ENCODE measurements around the gene CEP112.

The CEP112 gene

DNA sequence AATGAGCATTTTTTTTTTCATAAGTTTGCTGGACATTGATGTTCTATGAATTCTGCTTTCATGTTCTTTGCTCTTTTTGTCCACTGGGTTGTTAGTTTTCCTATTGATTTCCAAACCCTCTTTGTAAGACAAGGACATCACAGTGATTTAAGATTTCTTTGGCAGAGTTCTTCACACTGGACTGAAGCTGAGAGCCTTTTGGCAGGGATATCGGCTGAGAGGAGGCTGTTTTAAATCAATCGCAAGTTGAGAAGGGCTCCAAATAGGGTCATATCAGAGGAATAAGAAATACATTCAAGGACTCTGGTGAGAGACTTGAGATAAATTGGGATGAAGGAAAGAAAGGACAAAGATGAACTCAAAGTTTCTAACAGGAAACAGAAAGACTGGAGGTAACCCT is 464.7 kb downstream of the CEP112 start:
- no peak for DNase-seq (ENCODE audit: extremely low read depth, low read depth)
- TF ChIP-seq, protein P1, sequence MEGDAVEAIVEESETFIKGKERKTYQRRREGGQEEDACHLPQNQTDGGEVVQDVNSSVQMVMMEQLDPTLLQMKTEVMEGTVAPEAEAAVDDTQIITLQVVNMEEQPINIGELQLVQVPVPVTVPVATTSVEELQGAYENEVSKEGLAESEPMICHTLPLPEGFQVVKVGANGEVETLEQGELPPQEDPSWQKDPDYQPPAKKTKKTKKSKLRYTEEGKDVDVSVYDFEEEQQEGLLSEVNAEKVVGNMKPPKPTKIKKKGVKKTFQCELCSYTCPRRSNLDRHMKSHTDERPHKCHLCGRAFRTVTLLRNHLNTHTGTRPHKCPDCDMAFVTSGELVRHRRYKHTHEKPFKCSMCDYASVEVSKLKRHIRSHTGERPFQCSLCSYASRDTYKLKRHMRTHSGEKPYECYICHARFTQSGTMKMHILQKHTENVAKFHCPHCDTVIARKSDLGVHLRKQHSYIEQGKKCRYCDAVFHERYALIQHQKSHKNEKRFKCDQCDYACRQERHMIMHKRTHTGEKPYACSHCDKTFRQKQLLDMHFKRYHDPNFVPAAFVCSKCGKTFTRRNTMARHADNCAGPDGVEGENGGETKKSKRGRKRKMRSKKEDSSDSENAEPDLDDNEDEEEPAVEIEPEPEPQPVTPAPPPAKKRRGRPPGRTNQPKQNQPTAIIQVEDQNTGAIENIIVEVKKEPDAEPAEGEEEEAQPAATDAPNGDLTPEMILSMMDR (IDR thresholded peaks at IDR 0.05; ENCODE audit: low read depth, low read length, missing control alignments) = no peak

DNA sequence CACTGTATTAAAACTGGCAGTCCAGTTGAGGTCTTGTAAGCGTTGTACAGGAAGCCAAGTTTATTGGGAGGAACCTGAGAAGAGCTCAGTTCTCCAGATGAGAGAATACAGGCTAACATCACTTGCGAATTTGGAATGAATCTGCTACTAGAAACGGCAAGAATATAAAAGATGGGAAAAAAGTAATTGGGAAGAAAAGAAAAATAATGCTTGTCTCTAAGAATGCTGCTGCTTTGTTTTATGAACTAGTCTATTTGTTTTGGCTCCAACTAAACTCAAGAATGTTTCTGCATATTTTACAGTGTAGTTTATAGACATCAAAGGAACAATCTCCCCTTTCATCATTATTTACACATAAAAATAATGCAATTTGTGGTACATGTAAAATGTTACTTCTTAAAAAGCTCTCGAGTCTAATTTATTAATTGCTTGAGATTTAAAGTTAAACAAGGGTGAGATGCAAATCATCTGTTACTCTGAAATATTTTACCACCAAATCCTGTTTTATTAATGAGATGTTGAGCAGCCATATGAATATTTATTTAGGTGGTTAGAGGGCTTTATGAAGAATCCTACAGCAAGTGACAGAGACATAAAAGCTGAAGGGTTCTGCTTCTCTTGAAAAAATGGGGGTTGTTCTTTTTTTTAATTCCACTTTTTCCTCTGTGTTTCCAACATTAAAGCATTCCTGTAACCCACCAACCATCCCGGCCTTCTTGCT is 468.3 kb downstream of the CEP112 start:
- TF ChIP-seq, protein P1 (IDR thresholded peaks at IDR 0.05; ENCODE audit: low read depth, low read length, missing control alignments) = no peak
- no peak for DNase-seq (ENCODE audit: extremely low read depth, low read depth)
- H3K4me3 ChIP-seq (replicated peaks; ENCODE audit: low read depth, low read length) = no peak overlapping the region

More for the DNA sequence above, 464.7 kb downstream of the CEP112 start:
- H3K4me3 ChIP-seq (replicated peaks; ENCODE audit: low read depth, low read length) = no peak overlapping the region

DNA sequence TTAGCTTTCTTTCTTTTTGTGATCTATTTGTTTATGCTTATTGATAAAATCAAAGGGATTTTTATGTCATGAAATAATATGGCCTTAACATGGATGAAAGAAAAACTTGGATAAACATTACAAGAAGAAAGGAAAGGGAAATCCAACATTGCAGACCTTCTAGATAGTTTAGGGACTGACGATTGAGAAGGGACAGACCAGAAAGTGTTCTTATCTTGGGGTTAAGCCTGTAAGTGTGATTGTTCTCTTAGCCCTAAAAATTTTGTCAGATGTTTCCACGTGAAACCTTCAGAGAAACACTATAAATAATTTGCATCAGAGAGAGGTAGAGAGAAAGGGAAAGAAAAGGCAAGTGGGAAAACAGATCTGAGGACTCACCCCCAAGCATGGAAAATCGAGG is 473.3 kb downstream of the CEP112 start:
- H3K4me3 ChIP-seq (replicated peaks; ENCODE audit: low read depth, low read length) = no peak overlapping the region
- TF ChIP-seq, protein P1 (IDR thresholded peaks at IDR 0.05; ENCODE audit: low read depth, low read length, missing control alignments) = no peak
- no peak for DNase-seq (ENCODE audit: extremely low read depth, low read depth)

DNA sequence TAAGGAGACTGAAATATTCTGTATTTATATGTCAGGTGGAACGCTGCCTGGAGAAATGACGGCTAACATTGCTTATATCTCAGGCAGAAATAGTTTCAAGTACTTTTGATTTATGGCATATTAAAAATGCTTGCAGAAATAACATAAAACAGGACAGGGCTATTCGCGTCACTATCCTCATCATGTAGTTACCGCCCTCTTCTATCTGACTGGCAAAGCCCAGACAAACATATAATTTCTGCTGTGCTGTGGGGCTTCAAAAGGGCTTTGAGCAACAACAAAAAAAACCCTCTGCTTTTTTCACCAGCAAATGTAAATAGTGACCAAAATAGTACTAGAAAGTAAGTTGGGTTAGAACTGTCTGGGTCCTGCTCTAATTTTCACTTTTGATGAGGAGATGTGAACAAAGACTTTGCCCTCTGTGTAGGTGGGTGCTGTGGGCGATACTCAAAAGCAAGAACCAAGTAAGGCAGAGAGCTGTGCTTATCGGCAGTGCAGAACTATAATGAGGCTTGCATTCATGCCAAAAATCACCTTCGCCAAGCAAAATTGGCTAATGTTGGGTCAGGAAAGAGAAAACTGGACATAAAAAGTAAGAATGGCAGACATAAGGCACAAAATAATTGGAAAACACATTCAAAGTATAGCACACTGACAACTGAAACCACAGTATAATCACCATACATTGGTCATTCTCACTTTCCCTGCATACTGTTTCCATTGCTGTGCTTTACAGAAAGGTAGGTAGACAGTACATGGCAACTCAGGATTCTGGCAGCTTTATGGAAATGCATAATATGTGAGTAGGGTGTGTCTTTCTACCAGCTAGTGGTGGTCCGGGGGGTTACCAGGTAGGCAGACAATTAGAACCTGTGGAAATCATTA is 479.3 kb downstream of the CEP112 start:
- no peak overlapping the region for H3K4me3 ChIP-seq (replicated peaks; ENCODE audit: low read depth, low read length)
- no peak for DNase-seq (ENCODE audit: extremely low read depth, low read depth)
- TF ChIP-seq, protein P1 (IDR thresholded peaks at IDR 0.05; ENCODE audit: low read depth, low read length, missing control alignments) = no peak

DNA sequence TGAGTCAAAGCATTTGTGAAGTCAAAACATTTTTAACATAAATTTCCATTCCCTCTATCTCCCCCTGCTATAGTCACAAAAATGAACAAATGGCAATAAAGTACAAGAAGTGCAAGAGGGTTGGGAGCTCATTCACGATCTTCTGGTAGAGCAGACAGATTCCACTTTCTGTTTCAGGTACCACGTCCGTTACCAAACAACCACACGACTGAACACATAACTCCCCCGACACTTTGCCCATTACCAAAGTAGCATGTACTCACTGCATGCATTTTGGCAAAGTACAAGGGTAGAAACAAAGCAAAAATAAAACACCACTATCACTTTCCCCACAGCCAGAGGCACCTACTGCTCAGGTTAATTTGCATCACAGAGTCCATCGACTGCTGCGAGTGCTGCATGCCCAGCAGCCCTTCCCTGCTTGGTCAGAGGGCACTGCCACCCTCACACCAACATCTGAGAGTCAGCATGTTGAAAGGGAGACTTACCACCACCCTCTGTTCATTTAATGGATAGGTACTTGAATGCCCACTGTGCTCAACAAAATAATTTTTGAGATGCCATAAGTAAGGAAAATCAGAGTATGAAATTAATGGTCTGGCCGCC is 480.2 kb downstream of the CEP112 start:
- DNase-seq (ENCODE audit: extremely low read depth, low read depth) = no peak
- no peak overlapping the region for H3K4me3 ChIP-seq (replicated peaks; ENCODE audit: low read depth, low read length)
- TF ChIP-seq, protein P1 (IDR thresholded peaks at IDR 0.05; ENCODE audit: low read depth, low read length, missing control alignments) = no peak

DNA sequence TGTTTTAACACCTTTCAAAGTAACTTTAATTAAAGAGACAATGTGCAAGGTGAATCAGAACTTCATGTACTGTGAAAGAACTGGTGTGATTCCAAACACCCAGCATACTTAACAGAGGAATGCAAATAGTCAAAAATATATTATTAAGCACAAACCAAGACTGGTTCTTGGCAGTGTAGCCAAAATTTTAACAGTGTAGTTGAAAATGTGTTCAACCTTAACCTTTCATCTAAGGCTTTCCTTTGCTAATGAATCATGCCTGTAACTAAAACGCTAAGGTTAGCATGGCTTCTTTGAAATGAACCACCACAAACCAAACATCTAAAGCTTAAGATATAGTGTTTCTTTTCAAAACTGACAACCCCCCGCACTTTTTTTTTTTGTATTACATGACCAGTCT is 484.2 kb downstream of the CEP112 start:
- TF ChIP-seq, protein P1 (IDR thresholded peaks at IDR 0.05; ENCODE audit: low read depth, low read length, missing control alignments) = no peak
- no peak overlapping the region for H3K4me3 ChIP-seq (replicated peaks; ENCODE audit: low read depth, low read length)
- no peak for DNase-seq (ENCODE audit: extremely low read depth, low read depth)
